GM21360 (cell line): Measurements from ENCODE around the gene PRR29.
"Not testable (repeated sequence)": the region's sequence is repeated elsewhere in the genome, so short reads cannot be mapped to it uniquely, and the experiment has no call there.

ENCODE experiments used
- ATAC-seq: cut with Tn5 transposase; IDR thresholded peaks from one replicate; pipeline ENCODE4 v1.9.1; 2021; ENCODE audit warnings: mild to moderate bottlenecking, moderate library complexity; ENCODE audit not compliant: unreplicated experiment

Gene PRR29

DNA sequence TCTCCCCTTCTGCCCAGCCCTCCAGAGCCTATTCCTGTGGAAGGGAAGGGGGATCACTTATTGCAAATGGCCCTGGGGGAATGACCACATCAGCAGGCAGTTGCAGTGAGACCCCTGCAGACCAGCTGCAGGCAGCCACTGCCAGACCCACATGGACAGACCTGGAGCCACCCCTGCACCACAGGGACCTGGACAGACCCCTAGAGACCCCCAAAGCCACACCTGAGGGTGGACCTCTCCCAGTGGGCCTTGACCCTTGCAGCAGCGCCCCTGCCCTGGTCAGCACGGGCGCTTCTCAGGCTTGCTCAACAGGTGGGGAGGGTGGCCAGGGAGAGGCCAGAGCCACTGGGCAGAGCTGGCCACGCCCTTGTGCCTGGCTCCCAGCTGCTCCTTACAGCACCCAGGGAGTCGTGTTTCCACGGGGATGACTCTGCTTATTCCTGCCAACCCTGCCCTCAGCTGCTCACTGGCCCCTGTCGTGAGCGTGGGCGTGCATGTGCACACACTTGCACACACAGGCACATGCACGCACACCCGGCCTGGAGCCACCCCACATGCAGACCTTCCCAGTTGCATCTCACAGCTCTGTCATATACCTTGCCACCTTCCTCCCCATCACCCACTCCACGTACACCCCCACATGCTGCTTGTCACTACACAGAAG is 24.1 kb upstream of the PRR29 start:
- ATAC-seq = no peak

DNA sequence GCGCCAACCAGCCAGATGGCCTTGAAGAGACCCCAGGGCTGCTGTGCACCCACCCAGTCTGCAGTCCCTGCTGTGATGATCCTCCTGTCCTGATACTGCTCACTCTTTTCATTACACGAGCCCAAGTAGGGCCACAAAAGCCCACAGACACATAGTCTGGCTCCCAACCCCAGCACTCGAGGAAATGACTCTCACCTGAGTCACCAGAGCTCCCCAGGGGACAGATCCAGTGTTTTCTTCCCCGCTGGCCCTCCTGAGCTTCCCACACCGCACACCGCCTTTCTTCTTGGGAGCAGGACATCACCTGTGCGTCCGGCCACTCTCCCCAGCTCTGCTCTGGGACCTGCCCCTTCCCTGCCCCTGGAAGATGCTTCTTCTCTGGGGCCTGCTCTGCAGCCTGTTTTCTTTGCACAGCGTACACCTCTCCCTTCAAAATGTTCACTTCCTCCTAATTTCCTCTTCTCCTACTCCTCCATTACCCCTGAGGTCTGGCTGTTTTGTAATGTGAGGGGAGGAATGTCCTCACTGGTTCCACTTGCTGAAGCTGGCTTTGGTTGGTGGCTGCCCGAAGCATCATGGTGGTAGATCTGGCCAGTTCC is 23.5 kb upstream of the PRR29 start:
- no peak for ATAC-seq

DNA sequence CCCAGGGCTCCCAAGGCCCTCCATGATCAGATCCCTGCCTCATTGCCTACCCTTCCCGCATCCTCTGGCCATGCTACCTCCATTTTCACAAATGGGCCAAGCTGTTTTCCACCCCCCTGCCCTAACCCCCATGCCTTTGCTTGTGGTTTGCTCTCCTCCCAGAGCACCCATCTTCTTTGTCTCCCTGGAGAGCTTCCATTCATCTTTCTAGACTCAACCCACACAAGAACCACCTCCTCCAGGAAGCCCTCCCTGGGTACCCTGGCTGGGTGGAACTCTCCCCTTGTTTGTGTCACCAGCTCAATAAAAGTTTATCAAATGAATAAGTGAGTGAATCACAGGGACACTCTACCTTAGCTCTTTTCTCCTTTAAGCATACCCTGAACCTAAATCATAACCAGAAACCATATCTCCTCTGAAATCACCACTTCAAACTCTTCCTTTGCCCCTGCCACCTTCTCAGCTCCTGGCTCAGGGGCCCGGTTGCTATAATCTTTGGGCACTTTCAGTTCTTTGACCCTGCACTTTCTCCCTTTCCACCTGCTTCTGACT is 22.5 kb upstream of the PRR29 start:
- no peak for ATAC-seq

DNA sequence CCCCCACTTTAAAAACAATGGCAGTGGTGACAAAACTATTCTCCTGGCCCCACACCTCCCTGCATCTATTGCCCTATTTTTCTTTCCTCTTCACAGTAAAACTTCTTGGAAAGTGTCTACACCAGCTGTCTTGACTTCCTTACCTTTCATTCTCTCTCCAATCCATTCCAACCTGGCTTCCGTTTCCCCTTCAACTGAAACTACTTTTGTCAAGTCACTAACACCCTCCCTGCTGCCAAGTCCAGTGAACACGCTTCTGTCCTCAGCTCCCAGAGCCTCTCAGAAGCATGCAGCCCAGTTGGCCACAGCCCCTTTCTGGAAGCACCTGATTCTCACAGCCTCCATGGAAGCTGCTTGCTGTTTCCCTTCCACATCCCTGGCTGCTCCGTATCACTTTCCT is 21.4 kb upstream of the PRR29 start:
- no peak for ATAC-seq

DNA sequence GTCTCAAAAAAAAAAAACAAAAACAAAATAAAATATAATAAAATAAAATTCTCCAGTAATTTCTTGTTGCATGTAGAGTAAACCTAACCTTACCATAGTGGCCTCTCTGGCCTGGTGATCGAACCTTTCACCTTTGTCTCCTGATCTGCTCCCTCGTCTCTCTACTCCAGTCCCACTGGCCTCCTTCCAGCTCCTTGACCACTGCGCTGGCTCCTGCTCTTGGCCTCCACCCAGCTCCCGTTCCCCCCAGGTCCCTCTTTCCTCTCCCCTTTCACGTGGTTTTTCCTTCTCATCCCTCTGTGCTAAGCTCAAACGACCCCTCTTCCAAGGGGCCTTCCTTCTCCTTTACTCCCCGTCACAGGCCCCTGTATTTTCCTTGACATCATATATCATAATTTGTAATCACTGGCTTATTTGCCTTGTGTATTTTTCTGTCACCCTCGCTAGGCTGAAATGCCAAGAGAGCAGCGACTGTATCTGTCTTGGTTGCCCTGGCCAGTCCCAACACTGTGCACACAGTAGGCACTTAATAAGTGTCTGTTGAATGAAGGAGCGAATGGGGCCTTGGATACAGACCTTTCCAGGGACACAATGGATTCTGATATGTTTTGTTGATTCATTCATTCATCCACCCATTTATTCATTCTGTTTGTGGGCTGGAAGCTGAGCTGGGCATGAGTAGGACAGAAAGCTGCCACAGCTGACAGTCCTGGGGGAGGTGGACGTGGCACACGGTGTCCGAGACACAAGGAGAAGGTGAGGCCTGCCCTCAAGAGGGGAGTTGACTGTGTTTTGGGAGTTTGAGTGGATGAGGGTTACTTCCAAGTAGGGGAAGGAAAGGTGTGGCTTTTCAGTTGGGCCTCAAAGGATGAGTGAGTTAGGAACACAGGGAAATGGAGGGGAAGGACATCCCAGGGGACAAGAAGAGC is 19.6 kb upstream of the PRR29 start:
- ATAC-seq = no peak

DNA sequence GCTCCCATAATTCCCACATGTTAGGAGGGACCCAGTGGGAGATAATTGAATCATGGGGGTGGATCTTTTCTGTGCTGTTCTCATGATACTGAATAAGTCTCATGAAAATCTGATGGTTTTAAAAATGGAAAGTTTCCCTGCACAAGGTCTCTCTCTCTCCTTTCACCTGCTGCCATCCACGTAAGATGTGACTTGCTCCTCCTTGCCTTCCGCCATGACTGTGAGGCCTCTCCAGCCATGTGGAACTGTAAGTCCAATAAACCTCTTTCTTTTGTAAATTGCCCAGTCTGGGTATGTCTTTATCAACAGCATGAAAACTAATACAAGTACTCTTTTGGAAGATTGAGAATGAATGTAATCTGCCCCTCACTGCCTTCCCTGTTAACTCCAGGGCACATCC is 15.5 kb upstream of the PRR29 start:
- not testable (repeated sequence) for ATAC-seq

DNA sequence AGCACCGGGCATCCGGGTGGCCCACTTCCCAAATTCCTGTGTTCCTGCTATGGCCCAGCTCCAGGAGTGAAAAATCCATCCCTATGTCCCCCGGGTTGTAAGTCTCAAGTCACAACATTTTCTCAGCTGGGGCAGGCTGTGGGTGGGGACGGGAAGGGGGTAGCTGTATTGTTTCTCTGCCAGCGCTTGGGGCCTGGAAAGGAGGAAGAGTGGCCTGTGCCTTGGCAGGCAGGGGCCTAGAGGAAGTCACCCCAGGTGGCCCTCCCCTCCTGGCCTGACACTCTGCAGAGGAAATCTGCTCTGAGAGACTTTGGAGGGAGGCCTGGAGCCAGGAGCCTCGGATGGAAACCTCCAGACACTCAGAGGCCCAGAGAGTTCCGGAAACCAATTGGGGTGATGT is 14.8 kb upstream of the PRR29 start:
- no peak for ATAC-seq

DNA sequence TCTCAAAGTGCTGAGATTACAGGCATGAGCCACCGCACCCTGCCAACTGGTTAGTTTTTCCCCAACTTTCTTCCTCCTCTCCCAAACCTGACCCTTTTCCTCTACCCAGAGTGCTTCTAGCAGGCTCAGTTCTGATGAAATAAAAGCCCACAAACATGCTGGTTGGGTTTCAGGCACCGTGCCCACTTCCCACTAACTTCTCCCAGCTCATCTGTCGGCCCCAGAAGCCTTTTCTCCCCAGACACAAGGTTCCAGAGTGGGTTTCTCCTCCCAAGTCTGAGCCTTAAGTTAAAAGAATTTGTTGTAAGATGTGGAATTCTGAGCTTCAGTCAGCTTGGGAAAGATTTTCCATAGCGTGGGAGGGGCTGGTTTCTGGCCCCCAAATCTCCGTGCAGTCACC is 13.9 kb upstream of the PRR29 start:
- ATAC-seq = no peak

DNA sequence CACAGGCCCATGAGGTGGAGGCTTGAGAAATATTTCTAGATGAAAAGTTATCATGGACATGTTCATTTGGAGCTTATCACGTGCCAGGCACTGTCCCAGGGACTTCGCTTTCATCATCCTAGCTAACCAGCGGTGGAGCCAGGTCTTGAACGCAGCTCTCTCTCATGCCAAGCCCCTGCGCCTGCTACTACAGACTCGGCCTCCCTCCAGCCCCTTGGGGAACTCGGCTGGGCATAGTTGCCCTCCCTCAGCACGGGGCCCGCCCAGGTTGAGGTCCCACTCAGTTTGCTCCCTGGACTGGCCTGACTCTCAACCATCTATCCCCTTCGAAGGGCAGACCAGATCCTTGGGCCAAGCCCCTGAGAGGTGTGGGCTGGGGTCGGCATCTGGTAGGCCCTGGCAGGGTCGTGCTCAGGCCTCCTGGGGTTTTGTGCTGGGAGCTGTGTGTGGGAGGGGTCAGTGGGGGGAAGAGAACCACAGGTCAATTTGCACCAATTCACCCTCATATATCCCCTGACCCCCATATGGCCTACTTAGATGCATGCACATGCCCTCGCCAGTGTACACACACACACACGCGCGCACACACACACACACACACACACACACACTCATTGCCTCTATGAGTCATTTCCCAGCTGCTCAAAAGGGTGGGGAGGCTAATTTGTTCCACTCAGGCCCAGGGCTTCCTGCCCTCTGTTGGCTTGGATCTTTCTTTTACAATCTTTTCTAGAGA is 13.3 kb upstream of the PRR29 start:
- no peak for ATAC-seq

DNA sequence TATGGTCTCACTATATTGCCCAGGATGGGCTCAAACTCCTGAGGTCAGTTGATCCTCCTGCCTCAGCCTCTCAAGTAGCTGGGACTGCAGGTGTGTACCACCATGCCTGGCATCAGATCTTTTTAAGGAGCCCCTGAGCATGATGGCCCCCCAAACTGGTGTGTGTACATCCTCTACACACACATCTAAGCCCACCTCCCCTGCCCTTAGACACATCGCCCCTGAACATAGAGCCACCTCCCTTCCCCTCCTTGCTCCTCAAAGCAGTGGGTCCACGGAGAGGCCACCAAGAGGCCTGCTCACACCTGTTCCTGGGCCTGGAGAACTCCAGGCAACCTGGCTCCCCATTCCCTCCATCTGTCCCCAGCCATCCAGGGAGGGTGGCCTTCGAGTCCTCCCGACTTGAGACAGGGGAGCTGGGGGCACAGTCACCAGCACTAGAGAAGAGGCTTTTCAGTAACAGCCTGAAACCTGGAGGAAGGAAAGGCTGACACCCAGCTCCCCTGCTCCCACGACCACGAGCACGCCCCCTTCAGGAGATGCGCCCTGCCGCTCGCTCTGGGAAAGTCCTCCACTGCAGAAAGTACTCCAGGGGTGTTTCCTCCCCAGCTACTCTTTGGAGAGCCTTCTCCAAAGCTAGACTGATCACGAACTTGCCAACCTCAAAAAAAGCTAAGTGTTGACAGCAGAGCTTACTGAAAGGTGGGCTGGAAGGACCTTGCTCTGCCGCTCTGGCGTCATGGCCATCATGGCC is 12.6 kb upstream of the PRR29 start:
- no peak for ATAC-seq

DNA sequence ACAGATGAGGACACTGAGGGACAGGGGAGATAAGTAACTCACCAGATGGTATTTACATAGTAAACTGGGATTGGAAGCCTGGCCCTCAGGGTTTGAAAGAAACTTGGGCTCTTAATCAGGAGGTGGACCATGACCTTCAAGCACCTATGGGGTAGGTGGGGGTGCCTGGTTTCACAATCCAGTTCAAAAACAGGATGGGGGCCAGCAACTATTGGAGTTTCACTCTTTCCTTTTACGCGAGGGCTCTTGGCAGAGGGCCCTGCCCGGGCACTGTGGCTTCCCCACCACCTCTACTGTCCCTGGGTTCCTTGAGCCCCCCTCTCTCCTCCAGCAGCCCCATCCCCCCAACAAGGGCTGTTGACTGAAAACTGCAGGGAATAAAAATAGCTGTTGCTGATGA is 11.3 kb upstream of the PRR29 start:
- no peak for ATAC-seq

DNA sequence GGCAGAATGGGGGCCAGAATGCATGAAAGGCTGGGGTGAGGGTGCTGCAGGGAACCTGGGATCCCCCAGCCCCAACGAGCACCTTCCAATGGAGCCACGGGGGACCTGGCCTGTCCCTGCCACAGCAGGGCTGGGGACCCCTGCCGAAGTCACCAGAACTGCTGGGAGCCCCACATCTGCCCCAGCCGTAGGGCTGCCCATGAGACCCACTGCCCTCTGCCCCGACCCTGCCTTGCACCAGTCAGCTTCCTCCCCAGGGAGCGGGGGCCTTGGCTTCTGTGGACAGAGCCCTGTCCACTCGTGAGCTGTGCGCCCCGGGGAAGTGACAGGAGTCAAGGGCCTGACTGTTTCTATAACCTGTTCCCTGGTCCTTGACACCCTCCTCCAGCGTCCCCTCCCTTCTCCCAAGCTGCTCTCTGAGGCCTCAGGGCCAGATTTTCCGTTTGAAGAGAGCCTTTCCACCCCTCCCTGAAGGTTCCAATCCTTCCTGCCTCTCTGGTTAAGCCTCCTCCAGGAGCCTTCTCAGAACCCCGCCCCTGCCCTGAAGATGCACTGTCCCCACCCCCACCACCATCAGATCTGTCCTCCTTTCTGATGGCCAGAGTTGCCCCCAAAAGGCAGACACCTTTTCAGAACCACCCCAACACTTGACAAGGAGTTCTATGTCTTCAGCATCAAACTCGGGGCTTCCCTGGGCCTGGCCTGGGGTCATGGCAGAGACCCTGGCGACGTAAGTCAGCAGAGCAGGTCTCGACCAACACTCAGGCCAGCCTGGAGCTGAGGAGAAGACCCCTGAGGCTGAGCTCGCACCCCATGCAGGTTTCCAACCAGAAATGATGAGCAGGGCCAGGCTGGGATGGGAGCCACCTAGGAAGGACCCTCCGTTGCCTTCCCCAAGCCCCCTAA is 10.7 kb upstream of the PRR29 start:
- ATAC-seq = no peak

DNA sequence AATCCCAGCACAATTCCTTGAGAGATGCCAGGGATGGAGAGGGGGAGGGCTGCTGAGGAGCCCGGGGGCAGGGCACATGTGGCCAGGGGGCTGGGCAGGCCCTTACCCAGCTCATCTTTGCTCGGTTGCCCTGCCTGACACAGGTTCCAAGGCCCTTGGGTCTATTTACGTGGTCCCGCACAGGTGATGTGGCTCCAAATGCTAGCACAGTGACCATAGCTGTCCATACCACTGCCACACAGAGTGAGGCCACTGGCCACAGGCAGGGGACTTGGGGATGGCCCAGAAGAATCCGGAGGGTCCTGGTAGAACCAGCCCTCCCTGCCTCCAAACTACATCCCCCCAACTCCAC is 10.0 kb upstream of the PRR29 start:
- ATAC-seq = no peak

DNA sequence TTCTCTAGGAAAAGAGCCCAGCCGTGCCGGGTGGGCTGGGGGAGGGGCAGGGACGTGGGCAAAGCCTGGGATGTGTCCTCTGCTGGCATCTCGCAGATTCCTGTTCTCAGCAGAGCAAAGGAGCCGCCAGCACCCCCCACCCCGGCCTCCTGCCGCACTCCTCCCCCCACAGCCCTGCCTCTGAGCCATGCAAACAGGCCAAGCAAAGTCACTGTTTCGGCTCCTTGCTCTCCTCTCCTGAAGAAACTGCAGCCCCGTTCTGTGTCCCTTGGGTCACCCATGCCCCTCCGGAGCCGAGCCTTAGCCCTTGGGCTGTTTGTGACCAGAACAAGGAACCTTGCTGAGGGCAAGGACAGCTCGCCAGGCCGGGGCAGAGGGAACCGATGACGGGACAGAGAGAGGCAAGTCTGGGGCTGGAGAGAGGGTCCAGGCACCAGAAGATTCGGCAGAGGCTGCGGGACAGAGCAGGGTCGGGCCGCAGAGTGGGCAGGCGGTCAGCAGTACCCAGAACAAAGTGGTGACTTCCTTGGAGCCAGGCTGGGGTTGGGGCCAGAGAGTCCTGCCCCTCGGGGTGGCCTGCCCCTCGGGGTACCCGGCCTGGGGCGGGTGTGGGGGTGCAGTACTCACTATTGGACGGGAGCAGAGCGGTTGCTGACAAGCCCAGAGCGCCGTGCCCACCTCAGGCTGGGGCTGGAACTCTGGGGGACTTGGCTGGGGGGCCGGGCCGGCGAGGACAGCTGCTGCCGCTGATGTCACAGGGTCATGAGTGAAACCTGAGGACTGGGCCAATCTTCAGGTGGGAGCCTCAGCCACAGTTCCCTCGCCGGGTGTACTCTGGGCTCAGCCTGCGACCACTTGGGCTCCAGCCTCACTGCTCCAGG is 9.2 kb upstream of the PRR29 start:
- ATAC-seq = no peak

DNA sequence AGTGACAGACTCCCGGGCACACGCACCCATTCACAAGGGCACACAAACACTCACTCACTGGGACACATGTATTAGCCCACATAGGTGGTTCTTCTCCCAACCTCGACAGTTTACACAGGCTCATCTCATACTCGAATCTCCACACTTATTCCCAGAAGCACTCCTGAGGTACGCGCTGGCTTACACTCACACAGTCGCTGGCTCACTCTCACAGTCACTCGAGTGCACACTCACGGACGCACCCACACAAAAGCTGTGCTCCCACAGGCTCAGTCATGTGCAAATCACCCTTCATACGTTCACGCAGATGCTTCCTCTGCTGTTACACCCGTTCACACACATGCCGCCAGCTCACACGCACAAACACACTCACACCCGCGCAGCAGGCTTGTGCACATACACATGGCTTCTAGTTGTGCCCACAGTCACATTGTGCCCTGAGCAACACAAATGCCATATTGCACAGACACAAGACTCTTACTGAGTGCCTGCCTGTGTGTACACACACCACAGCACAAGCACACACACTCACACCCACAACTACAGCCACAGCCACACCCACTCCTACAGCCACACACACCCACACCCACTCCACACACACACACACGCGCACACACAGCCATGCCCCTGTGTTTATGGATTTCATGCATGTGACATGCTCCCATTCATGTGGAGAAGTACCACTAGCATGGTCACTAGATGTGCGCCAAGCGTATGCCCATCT is 8.4 kb upstream of the PRR29 start:
- no peak for ATAC-seq

DNA sequence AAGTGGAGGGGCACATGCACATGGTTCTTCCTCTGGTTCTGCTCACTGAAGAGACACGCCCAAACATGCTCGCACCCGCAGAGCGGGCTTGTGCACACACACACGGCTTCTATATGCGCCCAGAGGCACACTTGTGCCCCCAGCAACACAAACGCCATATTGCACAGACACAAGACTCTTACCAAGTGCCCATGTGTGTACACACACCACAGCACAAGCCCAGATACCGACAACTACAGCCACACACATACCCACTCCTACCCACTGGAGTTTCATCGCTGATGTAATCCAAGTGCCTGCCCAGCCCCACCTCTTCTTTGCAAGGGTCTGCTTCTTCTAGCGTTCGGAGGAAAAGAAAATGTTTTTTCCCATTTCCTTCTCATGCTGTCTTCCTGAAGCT is 6.5 kb upstream of the PRR29 start:
- ATAC-seq = no peak

DNA sequence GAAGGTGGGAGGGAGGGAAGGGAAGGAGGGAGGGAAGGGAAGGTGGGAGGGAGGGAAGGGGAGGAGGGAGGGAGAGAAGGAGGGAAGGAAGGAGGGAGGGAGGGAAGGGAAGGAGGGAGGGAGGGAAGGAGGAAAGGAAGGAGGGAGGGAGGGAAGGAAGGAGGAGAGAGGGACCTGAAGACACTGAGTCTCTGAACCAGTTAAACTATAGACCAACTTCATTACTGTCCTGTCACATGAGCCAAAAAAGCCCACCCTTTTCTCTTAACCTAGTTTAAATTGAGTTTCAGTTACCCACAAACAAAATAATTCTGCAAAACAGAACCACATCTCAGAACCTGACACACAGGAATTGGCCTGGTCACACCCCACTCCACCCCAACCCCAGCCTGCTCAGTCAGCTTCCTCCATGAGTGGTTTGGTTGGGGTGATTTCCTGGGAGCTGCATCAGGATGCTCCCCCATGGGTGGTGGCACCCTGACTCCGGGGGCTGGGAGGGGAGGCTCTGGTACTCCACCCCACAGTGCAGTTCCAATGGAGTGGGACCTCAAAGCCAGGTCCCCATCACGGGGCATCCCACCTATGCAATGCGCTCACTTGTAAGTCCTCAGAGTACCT is 4.7 kb upstream of the PRR29 start:
- ATAC-seq = no peak
